GM23338 (cell line): ENCODE measurements around the gene AURKAIP1.

Experiments used
- CTCF ChIP-seq, 2 experiments: fragments of 200-600 bp in 1 of 2; sonication (generic) in 1 of 2; conservative IDR thresholded peaks; 2 replicates each; pipeline versions ENCODE4 v1.5.1 to v1.6.1; 2016 to 2017; ENCODE audit warnings: antibody characterized with exemption in 2 of 2, low read depth in 2 of 2, mild to moderate bottlenecking in 2 of 2, moderate library complexity in 1 of 2
- EZH2 ChIP-seq: fragments of 200-600 bp; sonication (generic); IDR thresholded peaks from one replicate; pipeline ENCODE4 v1.8.0; 2017; ENCODE audit warnings: antibody characterized with exemption, mild to moderate bottlenecking, low read depth; ENCODE audit not compliant: unreplicated experiment
- POLR2AphosphoS5 ChIP-seq: IDR thresholded peaks from 2 replicates; pipeline ENCODE4 v1.6.1; 2016; ENCODE audit warnings: antibody characterized with exemption, low read depth

- TF ChIP-seq EZH2 (no peak), CTCF (conservative IDR thresholded peaks at IDR 0.05; ENCODE audit: low read depth in 2 of 2) (no peak), POLR2AphosphoS5 (no peak)
These were observed 32.4 kb downstream of the AURKAIP1 start for GRCh38 chr1:1342584-1343115.
